ENCODE data around the gene CLEC9A.

DNA sequence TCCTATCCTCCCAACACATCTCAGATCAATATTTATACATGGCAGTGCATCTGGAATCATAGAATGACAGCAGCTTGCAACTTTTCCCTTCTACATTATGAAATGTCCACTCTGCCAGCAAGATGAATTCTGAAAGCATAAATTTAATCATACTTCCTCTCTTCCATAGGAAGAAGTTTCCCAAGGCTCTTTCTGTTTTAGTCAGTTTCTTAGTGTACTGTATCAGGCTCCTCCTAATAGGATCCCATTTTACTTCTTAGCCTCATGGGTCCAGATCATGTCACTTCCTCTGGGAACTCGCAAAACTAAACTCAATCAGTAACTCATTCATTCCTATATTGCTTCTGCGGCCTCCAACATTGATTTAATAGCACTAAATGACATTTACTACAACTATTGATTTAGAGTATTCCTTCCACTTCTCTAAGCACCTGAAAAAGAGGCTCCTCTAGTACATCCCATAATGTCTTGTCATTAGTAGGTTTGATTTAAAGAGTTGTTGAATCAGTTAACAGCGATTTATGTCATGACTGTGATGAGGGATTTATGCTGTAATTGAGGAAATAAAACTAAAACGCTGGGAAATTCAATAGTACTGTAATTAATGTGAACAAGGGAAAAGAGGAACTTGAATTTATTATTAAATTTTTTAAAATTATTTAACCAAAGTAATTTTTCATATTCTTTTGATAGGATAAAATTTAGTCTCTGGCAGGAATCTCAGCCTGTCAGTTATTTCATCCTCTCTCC is 64.3 kb downstream of the CLEC9A start:
- no peak for TF ChIP-seq EZH2 (IDR thresholded peaks at IDR 0.05; ENCODE audit: borderline replicate concordance, low read length)
- TF ChIP-seq, protein P1, sequence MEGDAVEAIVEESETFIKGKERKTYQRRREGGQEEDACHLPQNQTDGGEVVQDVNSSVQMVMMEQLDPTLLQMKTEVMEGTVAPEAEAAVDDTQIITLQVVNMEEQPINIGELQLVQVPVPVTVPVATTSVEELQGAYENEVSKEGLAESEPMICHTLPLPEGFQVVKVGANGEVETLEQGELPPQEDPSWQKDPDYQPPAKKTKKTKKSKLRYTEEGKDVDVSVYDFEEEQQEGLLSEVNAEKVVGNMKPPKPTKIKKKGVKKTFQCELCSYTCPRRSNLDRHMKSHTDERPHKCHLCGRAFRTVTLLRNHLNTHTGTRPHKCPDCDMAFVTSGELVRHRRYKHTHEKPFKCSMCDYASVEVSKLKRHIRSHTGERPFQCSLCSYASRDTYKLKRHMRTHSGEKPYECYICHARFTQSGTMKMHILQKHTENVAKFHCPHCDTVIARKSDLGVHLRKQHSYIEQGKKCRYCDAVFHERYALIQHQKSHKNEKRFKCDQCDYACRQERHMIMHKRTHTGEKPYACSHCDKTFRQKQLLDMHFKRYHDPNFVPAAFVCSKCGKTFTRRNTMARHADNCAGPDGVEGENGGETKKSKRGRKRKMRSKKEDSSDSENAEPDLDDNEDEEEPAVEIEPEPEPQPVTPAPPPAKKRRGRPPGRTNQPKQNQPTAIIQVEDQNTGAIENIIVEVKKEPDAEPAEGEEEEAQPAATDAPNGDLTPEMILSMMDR (conservative IDR thresholded peaks at IDR 0.05 in 1 of 2, IDR thresholded peaks at IDR 0.05 in 1 of 2; ENCODE audit: extremely low read depth in 1 of 2, insufficient read depth in 1 of 2, low read depth in 1 of 2, low read length in 2 of 2) = no peak

Measured in mammary epithelial cell (primary cell).